ENCODE results near the gene TBC1D14. TPM values are rescaled to one million over a fixed set of nuclear protein-coding genes. Genes with fewer than 3 reads are reported as not detected.

TBC1D14 gene
- total RNA-seq, 4 donors from 2014 or later, result 39.0 to 48.4 (median 43.7) TPM

DNA sequence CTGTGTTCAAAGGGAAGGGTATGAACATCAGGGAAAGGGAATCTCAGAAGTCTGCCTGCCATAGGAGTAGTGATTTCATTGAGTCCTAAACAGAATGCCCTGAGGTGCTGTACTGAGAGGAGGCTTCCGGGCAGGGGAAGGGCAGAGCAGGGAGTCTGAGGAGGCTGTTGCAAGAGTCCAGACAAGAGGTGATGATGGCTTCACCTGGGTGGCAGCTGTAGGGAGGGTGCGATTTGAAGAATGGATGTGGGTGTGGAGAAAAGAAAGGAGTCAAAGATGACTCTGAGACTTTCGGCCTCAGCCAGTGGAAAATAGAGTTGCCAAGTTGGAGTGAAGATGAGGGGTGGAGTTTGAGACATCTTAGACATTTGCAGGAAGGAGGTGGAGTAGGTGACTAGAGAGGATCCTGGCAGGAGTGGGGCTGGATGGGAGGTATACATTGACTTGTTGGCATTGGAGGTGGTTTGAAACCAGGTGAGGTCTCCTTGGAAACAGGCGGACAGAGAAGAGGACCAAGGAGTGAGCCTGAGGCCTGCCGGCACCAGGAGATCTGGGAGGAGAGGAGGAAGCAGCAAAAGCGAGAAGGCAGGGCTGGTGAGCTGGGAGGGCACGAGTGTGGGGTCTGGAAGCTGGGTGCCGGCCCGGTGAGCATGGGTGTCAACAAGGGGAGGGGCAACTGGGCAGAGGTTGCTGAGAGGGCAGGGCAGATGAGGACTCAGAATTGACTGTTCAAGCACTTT is 24.2 kb downstream of the TBC1D14 start:
- TF ChIP-seq, protein P1, sequence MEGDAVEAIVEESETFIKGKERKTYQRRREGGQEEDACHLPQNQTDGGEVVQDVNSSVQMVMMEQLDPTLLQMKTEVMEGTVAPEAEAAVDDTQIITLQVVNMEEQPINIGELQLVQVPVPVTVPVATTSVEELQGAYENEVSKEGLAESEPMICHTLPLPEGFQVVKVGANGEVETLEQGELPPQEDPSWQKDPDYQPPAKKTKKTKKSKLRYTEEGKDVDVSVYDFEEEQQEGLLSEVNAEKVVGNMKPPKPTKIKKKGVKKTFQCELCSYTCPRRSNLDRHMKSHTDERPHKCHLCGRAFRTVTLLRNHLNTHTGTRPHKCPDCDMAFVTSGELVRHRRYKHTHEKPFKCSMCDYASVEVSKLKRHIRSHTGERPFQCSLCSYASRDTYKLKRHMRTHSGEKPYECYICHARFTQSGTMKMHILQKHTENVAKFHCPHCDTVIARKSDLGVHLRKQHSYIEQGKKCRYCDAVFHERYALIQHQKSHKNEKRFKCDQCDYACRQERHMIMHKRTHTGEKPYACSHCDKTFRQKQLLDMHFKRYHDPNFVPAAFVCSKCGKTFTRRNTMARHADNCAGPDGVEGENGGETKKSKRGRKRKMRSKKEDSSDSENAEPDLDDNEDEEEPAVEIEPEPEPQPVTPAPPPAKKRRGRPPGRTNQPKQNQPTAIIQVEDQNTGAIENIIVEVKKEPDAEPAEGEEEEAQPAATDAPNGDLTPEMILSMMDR (IDR thresholded peaks at IDR 0.05; ENCODE audit: low read depth), result no peak

DNA sequence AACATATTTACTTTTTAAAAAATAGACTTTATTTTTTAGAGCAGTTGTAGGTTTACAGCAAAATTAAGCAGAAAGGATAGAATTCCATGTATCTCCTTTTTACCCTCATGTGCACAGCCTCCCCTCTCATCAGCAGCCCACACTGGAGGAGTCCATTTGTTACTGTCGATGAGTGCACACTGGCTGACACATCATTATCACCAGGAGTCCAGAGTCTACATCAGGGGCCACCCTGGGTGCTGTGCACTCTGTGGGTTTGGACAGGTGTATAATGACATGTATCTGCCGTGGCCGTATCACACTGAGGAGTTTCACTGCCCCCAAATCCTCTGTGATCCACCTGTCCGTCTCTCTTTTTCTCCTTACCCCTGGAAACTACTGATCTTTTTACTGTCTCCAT is 26.3 kb downstream of the TBC1D14 start:
- TF ChIP-seq, protein P1 (IDR thresholded peaks at IDR 0.05; ENCODE audit: low read depth), result no peak

- TF ChIP-seq, protein P1 (IDR thresholded peaks at IDR 0.05; ENCODE audit: low read depth), result no peak
Observed at GRCh38 chr4:6937201-6937600, 27.6 kb downstream of the TBC1D14 start.

DNA sequence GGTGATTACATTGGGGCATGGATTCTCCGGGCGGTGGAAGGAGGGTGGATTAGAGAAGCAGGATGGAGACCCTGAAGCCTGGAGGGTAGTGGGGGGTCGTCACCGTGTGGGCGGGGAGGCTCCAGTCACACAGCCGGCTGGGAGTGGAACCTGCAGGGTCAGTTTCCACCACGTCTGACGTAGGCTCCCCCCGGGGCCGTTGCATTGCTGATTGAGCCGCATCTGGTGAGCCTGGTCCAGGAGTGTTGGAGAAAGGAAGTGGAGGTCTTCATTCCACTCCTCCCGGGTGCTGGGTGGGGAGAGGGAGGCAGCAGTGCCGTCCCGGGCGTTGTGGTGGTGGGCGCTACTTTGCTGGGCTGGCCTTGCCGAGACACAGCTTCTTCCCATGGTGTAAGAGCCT is 28.1 kb downstream of the TBC1D14 start:
- TF ChIP-seq, protein P1 (IDR thresholded peaks at IDR 0.05; ENCODE audit: low read depth), result no peak

GRCh38 chr4:6938237-6938636 is 28.6 kb downstream of the TBC1D14 start:
- TF ChIP-seq, protein P1 (IDR thresholded peaks at IDR 0.05; ENCODE audit: low read depth), result no peak

DNA sequence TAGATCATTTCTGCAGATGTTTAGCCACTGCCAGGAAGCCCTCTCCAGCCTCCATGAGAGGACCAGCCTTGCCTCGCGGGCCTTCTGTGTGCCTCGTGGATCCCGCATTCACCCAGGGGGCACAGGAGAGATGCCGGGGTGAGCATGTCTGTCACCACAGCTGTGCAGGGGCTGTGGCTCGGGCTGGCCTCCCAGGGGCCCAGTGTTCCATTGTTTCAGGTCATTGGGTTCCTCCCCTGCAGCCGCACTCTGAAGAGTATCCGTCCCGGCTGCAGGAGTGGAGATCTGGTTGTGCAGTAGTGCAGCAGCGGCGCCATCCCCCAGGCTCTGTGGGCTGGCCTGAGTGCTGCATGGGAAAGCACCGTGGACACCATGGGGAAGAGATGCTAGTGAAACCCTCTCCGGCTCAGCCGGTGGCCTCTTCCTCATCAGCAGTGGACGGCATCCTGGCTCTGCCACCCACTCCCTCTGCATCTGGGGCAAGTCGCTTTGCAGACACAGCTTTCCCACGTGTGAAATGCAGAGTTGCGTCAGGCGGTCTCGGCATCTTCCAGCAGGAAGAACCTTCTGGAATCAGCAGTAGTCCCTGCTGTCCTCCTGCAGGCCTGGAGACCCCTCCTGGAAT is 29.1 kb downstream of the TBC1D14 start:
- TF ChIP-seq, protein P1 (IDR thresholded peaks at IDR 0.05; ENCODE audit: low read depth), result no peak

Data from subcutaneous adipose tissue (tissue), 4 donors.